ENCODE data around the gene CROCC2. TPM values are rescaled to one million over a fixed set of nuclear protein-coding genes. Genes with fewer than 3 reads are reported as not detected.

The CROCC2 gene
- total RNA-seq, 1 donor from 2014 or later: not detected

GRCh38 chr2:240925568-240926515, 19.7 kb downstream of the CROCC2 start:
- DNase-seq (ENCODE audit: low read depth): no peak
- no peak for TF ChIP-seq CTCF (conservative IDR thresholded peaks at IDR 0.05; ENCODE audit: low read depth, low read length)

GRCh38 chr2:240926516-240927389, 20.6 kb downstream of the CROCC2 start:
- no peak for DNase-seq (ENCODE audit: low read depth)
- no peak for TF ChIP-seq CTCF (conservative IDR thresholded peaks at IDR 0.05; ENCODE audit: low read depth, low read length)
- H3K4me3 ChIP-seq (ENCODE audit: low read depth, low read length): no peak overlapping the region

More at GRCh38 chr2:240925568-240926515, 19.7 kb downstream of the CROCC2 start:
- H3K4me3 ChIP-seq (ENCODE audit: low read depth, low read length): no peak overlapping the region

GRCh38 chr2:240927390-240927781, 21.2 kb downstream of the CROCC2 start:
- H3K4me3 ChIP-seq (ENCODE audit: low read depth, low read length): no peak overlapping the region
- no peak for TF ChIP-seq CTCF (conservative IDR thresholded peaks at IDR 0.05; ENCODE audit: low read depth, low read length)
- DNase-seq (ENCODE audit: low read depth): no peak

- TF ChIP-seq CTCF (conservative IDR thresholded peaks at IDR 0.05; ENCODE audit: low read depth, low read length): no peak
- H3K4me3 ChIP-seq (ENCODE audit: low read depth, low read length): no peak overlapping the region
- DNase-seq (ENCODE audit: low read depth): no peak
Observed at GRCh38 chr2:240928476-240929363, 22.6 kb downstream of the CROCC2 start.

GRCh38 chr2:240929364-240930095, 23.4 kb downstream of the CROCC2 start:
- TF ChIP-seq CTCF (conservative IDR thresholded peaks at IDR 0.05; ENCODE audit: low read depth, low read length): no peak
- DNase-seq (ENCODE audit: low read depth): no peak
- no peak overlapping the region for H3K4me3 ChIP-seq (ENCODE audit: low read depth, low read length)
